ENCODE measurements around the gene MEIS2. TPM values are rescaled to one million over a fixed set of nuclear protein-coding genes. Genes with fewer than 3 reads are reported as not detected.

MEIS2 gene
- total RNA-seq, 1 donor from 2014 or later, result 20.7 TPM

- ATAC-seq (no peak), DNase-seq (no peak)
- Histone ChIP-seq H3K4me1 (peaks cover 10% of the 10 kb centered on the region), H3K27ac (no peak overlapping the region), H3K9me3 (no peaks in the 10 kb centered on the region), H3K27me3 (ENCODE audit: low read depth) (peaks cover 89% of the 10 kb centered on the region), H3K4me3 (no peak overlapping the region), H3K36me3 (no peaks in the 10 kb centered on the region)
- intact Hi-C loops (cut with DNase I), result loop anchor here (10.0 kb wide), 2 partner anchors 223 to 253 kb away; partner anchors contain the start of gene MEIS2
- TF ChIP-seq CTCF (IDR thresholded peaks at IDR 0.05), result no peak
These were observed 218.8 kb downstream of the MEIS2 start for GRCh38 chr15:36881516-36881915.

GRCh38 chr15:36880913-36881460, 219.4 kb downstream of the MEIS2 start:
- Histone ChIP-seq H3K36me3 (no peaks in the 10 kb centered on the region), H3K9me3 (no peaks in the 10 kb centered on the region), H3K27me3 (ENCODE audit: low read depth) (peaks cover 84% of the 10 kb centered on the region), H3K4me3 (no peak overlapping the region), H3K4me1 (peaks cover 10% of the 10 kb centered on the region), H3K27ac (no peak overlapping the region)
- no peak for DNase-seq
- ATAC-seq, result no peak
- intact Hi-C loops (cut with DNase I), result loop anchor here (10.0 kb wide), 2 partner anchors 224 to 254 kb away; partner anchors contain the start of gene MEIS2
- TF ChIP-seq CTCF (IDR thresholded peaks at IDR 0.05), result no peak

GRCh38 chr15:36880224-36880912, 220.0 kb downstream of the MEIS2 start:
- Histone ChIP-seq H3K9me3 (no peaks in the 10 kb centered on the region), H3K4me1 (peaks cover 10% of the 10 kb centered on the region), H3K4me3 (no peak overlapping the region), H3K36me3 (no peaks in the 10 kb centered on the region), H3K27me3 (ENCODE audit: low read depth) (peaks cover 77% of the 10 kb centered on the region), H3K27ac (no peak overlapping the region)
- ATAC-seq (no peak), DNase-seq (no peak)
- intact Hi-C loops (cut with DNase I), result loop anchor here (10.0 kb wide), 2 partner anchors 224 to 254 kb away; partner anchors contain the start of gene MEIS2
- no peak for TF ChIP-seq CTCF (IDR thresholded peaks at IDR 0.05)

GRCh38 chr15:36879568-36880222, 220.7 kb downstream of the MEIS2 start:
- intact Hi-C loops (cut with DNase I), result loop anchor here (10.0 kb wide), 2 partner anchors 225 to 255 kb away; partner anchors contain the start of gene MEIS2
- DNase-seq (no peak), ATAC-seq (no peak)
- peaks cover 10% of the 10 kb centered on the region for H3K4me1 ChIP-seq
- no peaks in the 10 kb centered on the region for H3K36me3 ChIP-seq
- no peak overlapping the region for H3K4me3 ChIP-seq
- H3K9me3 ChIP-seq, result no peaks in the 10 kb centered on the region
- H3K27ac ChIP-seq, result no peak overlapping the region
- no peak for TF ChIP-seq CTCF (IDR thresholded peaks at IDR 0.05)
- peaks cover 72% of the 10 kb centered on the region for H3K27me3 ChIP-seq (ENCODE audit: low read depth)

- no peak for TF ChIP-seq CTCF (IDR thresholded peaks at IDR 0.05)
- H3K36me3 ChIP-seq, result no peaks in the 10 kb centered on the region
- intact Hi-C loops (cut with DNase I), result no loop called here
- no peak overlapping the region for H3K27ac ChIP-seq
- no peak overlapping the region for H3K4me3 ChIP-seq
- DNase-seq (no peak), ATAC-seq (no peak)
- peaks cover 7% of the 10 kb centered on the region for H3K4me1 ChIP-seq
- peaks cover 63% of the 10 kb centered on the region for H3K27me3 ChIP-seq (ENCODE audit: low read depth)
- H3K9me3 ChIP-seq, result no peaks in the 10 kb centered on the region
These were observed 221.6 kb downstream of the MEIS2 start for GRCh38 chr15:36878684-36879262.
